H1 (cell line): ENCODE data around the gene XRN2.

ENCODE experiments used
- ATF2 ChIP-seq: IDR thresholded peaks from 2 replicates; pipeline ENCODE4 v1.6.1; 2012; ENCODE audit warnings: low read length, inconsistent platforms
- CBX8 ChIP-seq: fragments of 300-800, 300-1000 bp; sonication (generic); IDR thresholded peaks from 2 replicates; pipeline ENCODE4 v1.7.1; 2016; ENCODE audit warnings: low read depth, low read length, borderline replicate concordance
- CTCF ChIP-seq, 3 experiments: IDR thresholded peaks; 1 replicate in 2 of 3; 2 replicates in 1 of 3; pipeline versions ENCODE4 v1.5.1 to v1.6.1; 2011; ENCODE audit warnings: low read length in 3 of 3, mild to moderate bottlenecking in 3 of 3, inconsistent platforms in 2 of 3, low read depth in 1 of 3, moderate library complexity in 1 of 3; ENCODE audit not compliant: insufficient read depth in 1 of 3; ENCODE audit errors: control extremely low read depth in 1 of 3
- MAFK ChIP-seq: IDR thresholded peaks from 2 replicates; pipeline ENCODE4 v1.6.1; 2012; ENCODE audit warnings: low read depth, mild to moderate bottlenecking, improper control_type of control experiment, low read length
- MAX ChIP-seq: IDR thresholded peaks from 2 replicates; pipeline ENCODE4 v1.6.1; 2012; ENCODE audit warnings: inconsistent platforms
- POLR2A ChIP-seq, 2 experiments: IDR thresholded peaks; 1 replicate in 1 of 2; 2 replicates in 1 of 2; pipeline ENCODE4 v1.6.1; 2011; ENCODE audit warnings: low read depth in 2 of 2, low read length in 2 of 2, mild to moderate bottlenecking in 2 of 2; ENCODE audit errors: control extremely low read depth in 1 of 2
- POU5F1 ChIP-seq: IDR thresholded peaks from 2 replicates; pipeline ENCODE4 v1.6.1; 2011; ENCODE audit warnings: low read depth, mild to moderate bottlenecking, low read length, moderate library complexity
- RFX5 ChIP-seq: IDR thresholded peaks from 2 replicates; pipeline ENCODE4 v1.6.1; 2011; ENCODE audit warnings: low read depth, low read length, improper control_type of control experiment, borderline replicate concordance
- ZNF274 ChIP-seq: IDR thresholded peaks from 2 replicates; pipeline ENCODE4 v1.7.0; 2012; ENCODE audit warnings: low read length, borderline replicate concordance; ENCODE audit errors: extremely low read depth

GRCh38 chr20:21373436-21373835 lies 70.3 kb downstream of the XRN2 start:
- TF ChIP-seq MAFK (no peak), CTCF (IDR thresholded peaks at IDR 0.05; ENCODE audit: control extremely low read depth in 1 of 3, insufficient read depth in 1 of 3, low read depth in 1 of 3, low read length in 3 of 3) (no peak), RFX5 (no peak), ATF2 (no peak), ZNF274 (no peak), CBX8 (no peak), MAX (no peak), POU5F1 (no peak), POLR2A (IDR thresholded peaks at IDR 0.05; ENCODE audit: control extremely low read depth in 1 of 2, low read depth in 2 of 2, low read length in 2 of 2) (no peak)
